ENCODE measurements around the gene PLXNB3.
"Not testable (repeated sequence)": the region's sequence is repeated elsewhere in the genome, so short reads cannot be mapped to it uniquely, and the experiment has no call there.

Gene PLXNB3

GRCh38 chrX:153807976-153808375, 43.9 kb downstream of the PLXNB3 start:
- H3K27ac ChIP-seq, result no peak overlapping the region
- TF ChIP-seq CTCF (IDR thresholded peaks at IDR 0.05) (no peak), ZFX (IDR thresholded peaks at IDR 0.05; ENCODE audit: borderline replicate concordance) (no peak)

GRCh38 chrX:153812220-153812619, 48.2 kb downstream of the PLXNB3 start:
- no peak overlapping the region for H3K27ac ChIP-seq
- no peak for TF ChIP-seq CTCF (IDR thresholded peaks at IDR 0.05)
- no peak for TF ChIP-seq ZFX (IDR thresholded peaks at IDR 0.05; ENCODE audit: borderline replicate concordance)

- no peak for TF ChIP-seq ZFX (IDR thresholded peaks at IDR 0.05; ENCODE audit: borderline replicate concordance)
- no peak for TF ChIP-seq CTCF (IDR thresholded peaks at IDR 0.05)
- H3K27ac ChIP-seq, result no peak overlapping the region
Observed at GRCh38 chrX:153813161-153813560, 49.1 kb downstream of the PLXNB3 start.

- no peak overlapping the region for H3K27ac ChIP-seq
- TF ChIP-seq ZFX (IDR thresholded peaks at IDR 0.05; ENCODE audit: borderline replicate concordance) (no peak), CTCF (IDR thresholded peaks at IDR 0.05) (no peak)
Observed at GRCh38 chrX:153814591-153815315, 50.7 kb downstream of the PLXNB3 start.

DNA sequence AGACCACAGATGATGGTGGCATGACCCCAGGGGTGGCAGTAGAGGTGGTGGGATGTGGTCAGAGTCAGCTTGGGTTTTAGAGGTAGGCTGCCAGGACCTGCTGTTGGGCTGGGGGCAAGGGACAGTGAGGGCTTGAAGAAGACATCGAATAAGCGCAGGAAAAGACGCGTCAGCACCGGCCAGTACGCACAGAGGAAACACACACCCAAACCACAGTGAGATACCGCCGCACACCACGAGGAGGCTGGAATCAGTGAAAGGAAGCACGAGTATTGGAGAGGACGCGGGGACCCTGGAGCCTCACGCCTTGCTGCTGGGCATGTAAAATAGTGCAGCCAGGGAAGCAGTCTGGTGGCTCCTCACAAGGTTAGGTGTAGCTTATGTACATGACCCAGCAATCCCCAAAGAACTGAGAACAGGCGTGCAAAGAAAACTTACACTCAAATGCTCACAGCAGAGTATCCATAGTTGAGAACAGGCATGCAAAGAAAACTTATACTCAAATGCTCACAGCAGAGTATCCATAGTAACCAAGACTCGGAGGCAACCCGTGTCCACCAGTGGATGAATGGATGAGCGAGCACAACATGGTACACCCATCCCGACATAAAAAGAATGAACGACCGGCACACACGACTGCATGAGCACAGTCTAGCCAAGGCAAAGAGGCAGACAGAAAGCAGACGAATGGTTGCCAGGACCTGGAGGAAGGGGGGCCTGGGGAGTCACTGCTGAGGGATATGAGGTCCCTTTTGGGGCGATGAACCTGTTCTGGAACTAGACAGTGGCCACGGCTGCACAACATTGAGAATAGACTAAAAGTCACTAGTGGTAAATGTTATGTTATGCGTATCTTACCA, 53.0 kb downstream of the PLXNB3 start:
- no peak overlapping the region for H3K27ac ChIP-seq

DNA sequence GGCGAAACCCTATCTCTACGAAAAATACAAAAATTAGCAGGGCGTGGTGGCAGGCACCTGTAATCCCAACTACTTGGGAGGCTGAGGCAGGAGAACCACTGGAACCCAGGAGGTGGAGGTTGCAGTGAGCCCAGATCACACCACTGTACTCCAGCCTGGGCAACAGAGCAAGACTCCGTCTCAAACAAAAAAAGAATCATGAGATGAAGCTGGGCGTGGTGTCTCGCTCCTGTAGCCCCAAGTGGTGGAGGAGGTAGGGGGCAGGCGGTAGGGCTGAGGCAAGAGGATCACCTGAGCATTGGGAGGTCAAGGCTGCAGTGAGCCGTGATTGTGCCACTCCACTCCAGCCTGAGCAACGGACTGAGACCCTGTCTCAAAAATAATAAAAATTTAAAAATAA, 54.0 kb downstream of the PLXNB3 start:
- not testable (repeated sequence) for H3K27ac ChIP-seq

More for the DNA sequence above, 53.0 kb downstream of the PLXNB3 start:
- no peak for TF ChIP-seq CTCF (IDR thresholded peaks at IDR 0.05)
- TF ChIP-seq ZFX (IDR thresholded peaks at IDR 0.05; ENCODE audit: borderline replicate concordance), result no peak

GRCh38 chrX:153818571-153819383, 54.7 kb downstream of the PLXNB3 start:
- no peak overlapping the region for H3K27ac ChIP-seq

More at GRCh38 chrX:153818571-153819383, 54.7 kb downstream of the PLXNB3 start:
- TF ChIP-seq CTCF (IDR thresholded peaks at IDR 0.05), result no peak
- no peak for TF ChIP-seq ZFX (IDR thresholded peaks at IDR 0.05; ENCODE audit: borderline replicate concordance)

Data from 22Rv1 (cell line).